Right atrium auricular region (tissue), 2 donors: ENCODE data around the gene ERGIC1. TPM values are rescaled to one million over a fixed set of nuclear protein-coding genes. Genes with fewer than 3 reads are reported as not detected.
"Not testable (repeated sequence)": the region's sequence is repeated elsewhere in the genome, so short reads cannot be mapped to it uniquely, and the experiment has no call there.

ENCODE experiments used
- DNase-seq: peaks from one replicate; pipeline ENCODE4 v3.0.0-alpha.2; 2019; ENCODE audit warnings: low spot score
- H3K27ac ChIP-seq, 2 donors: fragments of 200-600 bp; sonication (generic); 1 replicate in 1 of 2; 2 replicates in 1 of 2; pipeline ENCODE4 v1.5.1; 2016 to 2019
- H3K27me3 ChIP-seq, 2 donors: fragments of 200-600 bp; sonication (generic); one replicate each; pipeline versions ENCODE4 v1.5.1 to v1.6.0; 2017 to 2019
- H3K36me3 ChIP-seq: fragments of 200-600 bp; sonication (generic); one replicate; pipeline ENCODE4 v1.5.1; 2016
- H3K4me1 ChIP-seq, 2 donors: fragments of 200-600 bp; sonication (generic); one replicate each; pipeline versions ENCODE4 v1.5.1 to v1.6.0; 2017 to 2019
- H3K4me3 ChIP-seq, 2 donors: fragments of 200-600 bp; sonication (generic); 1 replicate in 1 of 2; 2 replicates in 1 of 2; pipeline ENCODE4 v1.5.1; 2017 to 2019; ENCODE audit warnings: mild to moderate bottlenecking in 1 of 2, moderate library complexity in 1 of 2
- H3K9me3 ChIP-seq, 2 donors: fragments of 200-600 bp; sonication (generic); one replicate each; pipeline ENCODE4 v1.5.1; 2019
- total RNA-seq, 2 donors: library from RNA; depleted of rRNA; stranded (reverse); fragments of >200 nt; gene quantifications; one replicate each; pipeline ENCODE4 v1.1.0, GENCODE V29; 2016
- TF ChIP-seq, protein P1 (sequence below), 2 donors: fragments of 200-600 bp; sonication (generic); IDR thresholded peaks; one replicate each; pipeline ENCODE4 v1.5.1; 2019; ENCODE audit warnings: antibody characterized with exemption in 2 of 2

ERGIC1 gene
- total RNA-seq, 2 donors from 2014 or later, result 70.7 to 113 TPM

DNA sequence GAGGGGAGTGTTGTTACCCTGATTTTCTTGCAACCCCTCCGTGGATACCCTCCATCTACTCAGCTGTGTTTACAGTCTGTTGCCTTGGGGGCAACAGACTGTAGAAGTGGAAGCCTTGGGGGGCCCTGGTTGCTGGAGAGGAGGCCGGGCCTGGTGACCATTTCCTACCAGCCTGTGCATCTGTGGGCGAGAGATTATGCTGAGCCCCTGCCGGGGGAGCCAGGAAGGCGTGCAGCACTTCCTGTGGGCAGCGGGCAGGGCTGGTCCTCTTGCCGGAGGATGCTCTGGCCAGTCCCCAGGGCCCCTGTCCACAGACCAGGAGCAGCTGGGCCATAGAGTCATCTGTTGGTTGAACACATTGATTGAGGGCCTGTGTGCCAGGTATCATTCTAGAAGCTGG, 11.1 kb downstream of the ERGIC1 start:
- H3K9me3 ChIP-seq, result no peaks in the 10 kb centered on the region
- no peak overlapping the region for H3K27ac ChIP-seq
- TF ChIP-seq, protein P1, sequence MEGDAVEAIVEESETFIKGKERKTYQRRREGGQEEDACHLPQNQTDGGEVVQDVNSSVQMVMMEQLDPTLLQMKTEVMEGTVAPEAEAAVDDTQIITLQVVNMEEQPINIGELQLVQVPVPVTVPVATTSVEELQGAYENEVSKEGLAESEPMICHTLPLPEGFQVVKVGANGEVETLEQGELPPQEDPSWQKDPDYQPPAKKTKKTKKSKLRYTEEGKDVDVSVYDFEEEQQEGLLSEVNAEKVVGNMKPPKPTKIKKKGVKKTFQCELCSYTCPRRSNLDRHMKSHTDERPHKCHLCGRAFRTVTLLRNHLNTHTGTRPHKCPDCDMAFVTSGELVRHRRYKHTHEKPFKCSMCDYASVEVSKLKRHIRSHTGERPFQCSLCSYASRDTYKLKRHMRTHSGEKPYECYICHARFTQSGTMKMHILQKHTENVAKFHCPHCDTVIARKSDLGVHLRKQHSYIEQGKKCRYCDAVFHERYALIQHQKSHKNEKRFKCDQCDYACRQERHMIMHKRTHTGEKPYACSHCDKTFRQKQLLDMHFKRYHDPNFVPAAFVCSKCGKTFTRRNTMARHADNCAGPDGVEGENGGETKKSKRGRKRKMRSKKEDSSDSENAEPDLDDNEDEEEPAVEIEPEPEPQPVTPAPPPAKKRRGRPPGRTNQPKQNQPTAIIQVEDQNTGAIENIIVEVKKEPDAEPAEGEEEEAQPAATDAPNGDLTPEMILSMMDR (IDR thresholded peaks at IDR 0.05), result no peak
- H3K4me3 ChIP-seq, result no peak overlapping the region
- DNase-seq, result no peak
- H3K4me1 ChIP-seq, result peaks cover 0 to 24% of the 10 kb centered on the region in 2 donors
- no peaks in the 10 kb centered on the region for H3K36me3 ChIP-seq
- no peaks in the 10 kb centered on the region for H3K27me3 ChIP-seq

DNA sequence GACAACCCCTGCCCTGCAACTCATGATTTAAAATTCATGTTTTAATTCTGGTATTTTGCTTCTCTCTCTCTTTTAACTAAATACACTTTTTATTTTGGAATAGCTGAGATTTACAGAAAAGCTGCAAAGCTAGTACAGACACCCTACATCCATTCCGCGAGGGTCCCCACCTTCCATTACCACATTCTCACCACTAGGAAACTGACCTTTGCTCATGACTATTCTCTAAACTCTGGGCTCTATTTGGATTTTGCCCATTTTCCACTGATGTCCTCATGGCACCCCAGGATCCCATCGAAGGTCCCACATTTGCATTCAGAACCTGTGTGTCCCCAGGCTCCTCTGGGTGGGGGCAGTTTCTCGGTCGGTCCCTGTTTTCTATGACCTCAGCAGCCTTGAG, 11.5 kb downstream of the ERGIC1 start:
- Histone ChIP-seq H3K4me1 (peaks cover 0 to 22% of the 10 kb centered on the region in 2 donors), H3K4me3 (no peak overlapping the region), H3K9me3 (no peaks in the 10 kb centered on the region), H3K36me3 (no peaks in the 10 kb centered on the region), H3K27me3 (no peaks in the 10 kb centered on the region), H3K27ac (no peak overlapping the region)
- no peak for DNase-seq
- TF ChIP-seq, protein P1 (IDR thresholded peaks at IDR 0.05), result no peak

DNA sequence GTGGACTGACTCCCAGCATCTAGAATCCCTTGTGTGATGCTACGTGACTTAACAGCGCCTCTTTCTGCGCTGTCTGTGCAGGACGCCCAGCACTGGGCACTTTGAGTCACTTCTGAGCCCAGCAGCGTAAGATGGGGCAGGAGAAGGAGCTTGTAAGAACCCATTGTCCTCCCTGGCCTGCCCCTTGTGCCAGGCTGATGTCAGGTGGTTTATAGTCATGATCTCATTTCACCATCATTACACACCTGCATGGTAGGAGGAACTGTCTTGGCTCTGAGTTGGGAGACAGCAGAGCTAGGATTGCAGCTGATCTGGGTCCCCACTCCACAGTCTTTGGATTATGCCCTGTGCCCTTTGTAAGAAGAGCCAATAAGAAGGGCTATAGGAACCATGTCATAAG, 12.2 kb downstream of the ERGIC1 start:
- TF ChIP-seq, protein P1 (IDR thresholded peaks at IDR 0.05), result no peak
- Histone ChIP-seq H3K27ac (no peak overlapping the region), H3K4me1 (peaks cover 0 to 15% of the 10 kb centered on the region in 2 donors)

DNA sequence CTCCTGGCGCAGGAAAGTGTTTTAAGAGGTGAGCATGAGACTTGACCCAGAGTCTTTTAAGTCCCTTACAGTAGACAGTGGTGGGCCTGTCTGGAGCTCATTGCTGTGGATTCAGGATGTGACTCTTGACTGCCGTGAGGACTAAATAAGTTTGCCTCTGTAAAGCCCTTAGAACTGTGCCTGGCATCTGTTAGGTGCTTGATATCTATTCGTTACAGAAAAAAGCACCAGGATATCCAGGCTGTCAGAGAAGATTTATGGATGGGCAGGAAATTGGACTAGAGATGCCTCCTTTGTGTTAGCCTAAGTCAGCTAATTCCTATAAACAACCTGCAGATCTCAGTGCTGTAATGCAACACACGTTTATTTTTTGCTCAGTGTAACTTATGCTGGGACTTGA, 12.6 kb downstream of the ERGIC1 start:
- no peaks in the 10 kb centered on the region for H3K36me3 ChIP-seq
- H3K27ac ChIP-seq, result no peak overlapping the region
- TF ChIP-seq, protein P1 (IDR thresholded peaks at IDR 0.05), result no peak
- peaks cover 0 to 14% of the 10 kb centered on the region in 2 donors for H3K4me1 ChIP-seq
- H3K4me3 ChIP-seq, result no peak overlapping the region
- no peaks in the 10 kb centered on the region for H3K27me3 ChIP-seq
- H3K9me3 ChIP-seq, result no peaks in the 10 kb centered on the region
- DNase-seq, result no peak

More for the DNA sequence above, 12.2 kb downstream of the ERGIC1 start:
- no peaks in the 10 kb centered on the region for H3K36me3 ChIP-seq
- H3K27me3 ChIP-seq, result no peaks in the 10 kb centered on the region
- no peak overlapping the region for H3K4me3 ChIP-seq
- no peaks in the 10 kb centered on the region for H3K9me3 ChIP-seq
- DNase-seq, result no peak

DNA sequence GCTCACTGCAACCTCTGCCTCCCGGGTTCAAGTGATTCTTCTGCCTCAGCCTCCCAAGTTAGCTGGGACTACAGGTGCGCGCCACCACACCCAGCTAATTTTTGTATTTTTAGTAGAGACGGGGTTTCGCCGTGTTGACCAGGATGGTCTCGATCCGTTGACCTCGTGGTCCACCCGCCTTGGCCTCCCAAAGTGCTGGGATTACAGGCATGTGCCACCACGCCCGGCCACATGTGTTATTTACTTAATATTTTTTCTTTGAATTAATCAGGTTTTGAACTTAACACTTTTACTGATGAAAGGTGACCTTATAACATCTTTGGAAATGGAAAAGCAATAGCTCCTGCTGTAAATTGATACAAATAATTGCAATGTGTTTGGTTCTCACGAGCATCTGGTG, 13.5 kb downstream of the ERGIC1 start:
- not testable (repeated sequence) for H3K36me3 ChIP-seq, H3K27ac ChIP-seq, H3K27me3 ChIP-seq, H3K4me3 ChIP-seq, H3K9me3 ChIP-seq, DNase-seq
- H3K4me1 ChIP-seq, result peaks cover 0 to 21% of the 10 kb centered on the region in 2 donors

DNA sequence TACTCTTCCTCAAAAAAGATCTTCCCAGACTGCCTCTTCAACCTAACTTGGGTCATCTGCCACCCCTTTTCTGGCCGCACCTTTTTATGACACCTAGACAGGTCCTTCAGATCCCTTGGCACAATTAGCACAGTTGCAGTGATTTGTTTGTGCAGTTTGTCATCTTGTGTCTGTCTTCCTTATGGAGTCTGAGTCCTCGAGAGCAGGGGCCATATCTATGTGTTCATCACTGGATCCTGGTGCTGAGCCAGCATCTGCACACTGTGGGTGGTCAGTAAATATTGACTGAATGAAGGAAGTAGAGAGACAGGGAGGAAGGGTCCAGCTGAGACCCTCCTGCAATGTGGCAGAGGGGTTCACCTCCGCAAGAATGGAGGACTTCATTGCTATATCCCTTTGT, 14.4 kb downstream of the ERGIC1 start:
- Histone ChIP-seq H3K4me1 (peaks cover 0 to 29% of the 10 kb centered on the region in 2 donors), H3K27me3 (no peaks in the 10 kb centered on the region), H3K36me3 (no peaks in the 10 kb centered on the region), H3K4me3 (no peak overlapping the region), H3K27ac (no peak overlapping the region), H3K9me3 (no peaks in the 10 kb centered on the region)
- TF ChIP-seq, protein P1 (IDR thresholded peaks at IDR 0.05), result no peak
- no peak for DNase-seq
